Activated CD8-positive, alpha-beta T cell treated with anti-CD3 and anti-CD28 coated beads for 36 hours (primary cell): ENCODE measurements around the gene CWC15. TPM values are rescaled to one million over a fixed set of nuclear protein-coding genes. Genes with fewer than 3 reads are reported as not detected.

Experiments
- ATAC-seq: fragments of 200-7000 bp; cut with Tn5 transposase; one replicate; pipeline ENCODE4 v1.10.0; 2021; ENCODE audit warnings: mild to moderate bottlenecking, moderate library complexity
- CTCF ChIA-PET: fragments of 350-600 bp; sonication (Branson Sonifier 250); formaldehyde crosslinking; loops from one replicate; lab custom pipeline; 2021; ENCODE audit warnings: antibody characterized with exemption; lab: Charles Lee
- POLR2A ChIA-PET: fragments of 350-600 bp; sonication (Branson Sonifier 250); formaldehyde crosslinking; loops from one replicate; lab custom pipeline; 2021; ENCODE audit warnings: antibody characterized with exemption; lab: Charles Lee
- DNase-seq: peaks from one replicate; pipeline ENCODE4 v3.0.0-alpha.2; 2020
- H3K27ac Mint-ChIP-seq: one replicate; pipeline ENCODE4 v1.8.0; 2021; ENCODE audit warnings: mild to moderate bottlenecking, mixed read lengths
- H3K27me3 Mint-ChIP-seq: one replicate; pipeline ENCODE4 v1.8.0; 2021; ENCODE audit warnings: mixed read lengths
- H3K36me3 Mint-ChIP-seq: one replicate; pipeline ENCODE4 v1.8.0; 2021; ENCODE audit warnings: low read depth, mixed read lengths
- H3K4me1 Mint-ChIP-seq: one replicate; pipeline ENCODE4 v1.8.0; 2021; ENCODE audit warnings: low read depth, mixed read lengths
- H3K4me3 Mint-ChIP-seq: one replicate; pipeline ENCODE4 v1.8.0; 2021; ENCODE audit warnings: mild to moderate bottlenecking, moderate library complexity, mixed read lengths
- H3K9me3 Mint-ChIP-seq: one replicate; pipeline ENCODE4 v1.8.0; 2021; ENCODE audit warnings: mixed read lengths
- intact Hi-C: fragments of 100-400 bp; cut with micrococcal nuclease; formaldehyde crosslinking; loops from one replicate; pipeline ENCODE4 v1.10.0; 2022
- total RNA-seq, 2 experiments: library from RNA; stranded (reverse); gene quantifications; one replicate each; pipeline ENCODE4 v1.2.3, GENCODE V29; 2021
- TF ChIP-seq, protein P1 (sequence below): fragments of 200-600 bp; IDR thresholded peaks from one replicate; pipeline ENCODE4 v1.8.0; 2022; ENCODE audit warnings: antibody characterized with exemption, mild to moderate bottlenecking

Gene CWC15
- total RNA-seq, 2 experiments from 2014 or later = 72.5 to 76.4 TPM

GRCh38 chr11:95005642-95006041, 32.3 kb upstream of the CWC15 start:
- H3K9me3 Mint-ChIP-seq = no peaks in the 10 kb centered on the region
- H3K4me1 Mint-ChIP-seq = no peaks in the 10 kb centered on the region
- POLR2A ChIA-PET = no interaction called here
- TF ChIP-seq, protein P1, sequence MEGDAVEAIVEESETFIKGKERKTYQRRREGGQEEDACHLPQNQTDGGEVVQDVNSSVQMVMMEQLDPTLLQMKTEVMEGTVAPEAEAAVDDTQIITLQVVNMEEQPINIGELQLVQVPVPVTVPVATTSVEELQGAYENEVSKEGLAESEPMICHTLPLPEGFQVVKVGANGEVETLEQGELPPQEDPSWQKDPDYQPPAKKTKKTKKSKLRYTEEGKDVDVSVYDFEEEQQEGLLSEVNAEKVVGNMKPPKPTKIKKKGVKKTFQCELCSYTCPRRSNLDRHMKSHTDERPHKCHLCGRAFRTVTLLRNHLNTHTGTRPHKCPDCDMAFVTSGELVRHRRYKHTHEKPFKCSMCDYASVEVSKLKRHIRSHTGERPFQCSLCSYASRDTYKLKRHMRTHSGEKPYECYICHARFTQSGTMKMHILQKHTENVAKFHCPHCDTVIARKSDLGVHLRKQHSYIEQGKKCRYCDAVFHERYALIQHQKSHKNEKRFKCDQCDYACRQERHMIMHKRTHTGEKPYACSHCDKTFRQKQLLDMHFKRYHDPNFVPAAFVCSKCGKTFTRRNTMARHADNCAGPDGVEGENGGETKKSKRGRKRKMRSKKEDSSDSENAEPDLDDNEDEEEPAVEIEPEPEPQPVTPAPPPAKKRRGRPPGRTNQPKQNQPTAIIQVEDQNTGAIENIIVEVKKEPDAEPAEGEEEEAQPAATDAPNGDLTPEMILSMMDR = no peak
- no peak for DNase-seq
- H3K4me3 Mint-ChIP-seq = no peak overlapping the region
- no peaks in the 10 kb centered on the region for H3K36me3 Mint-ChIP-seq
- H3K27me3 Mint-ChIP-seq = peaks cover 2% of the 10 kb centered on the region
- CTCF ChIA-PET = interaction anchor here (1.2 kb wide), 1 partner anchor 170 kb away, joined by 4 read pairs; no protein-coding TSS in a partner anchor
- intact Hi-C loops = no loop called here
- no peak for ATAC-seq
- no peak overlapping the region for H3K27ac Mint-ChIP-seq

- H3K4me1 Mint-ChIP-seq = no peaks in the 10 kb centered on the region
- ChIA-PET CTCF (no interaction called here), POLR2A (no interaction called here)
- DNase-seq (no peak), ATAC-seq (no peak)
- no peaks in the 10 kb centered on the region for H3K9me3 Mint-ChIP-seq
- no peak overlapping the region for H3K27ac Mint-ChIP-seq
- H3K27me3 Mint-ChIP-seq = peaks cover 2% of the 10 kb centered on the region
- TF ChIP-seq, protein P1 = no peak
- intact Hi-C loops = no loop called here
- H3K36me3 Mint-ChIP-seq = no peaks in the 10 kb centered on the region
- no peak overlapping the region for H3K4me3 Mint-ChIP-seq
Measured at GRCh38 chr11:95003716-95004115, 30.4 kb upstream of the CWC15 start.

DNA sequence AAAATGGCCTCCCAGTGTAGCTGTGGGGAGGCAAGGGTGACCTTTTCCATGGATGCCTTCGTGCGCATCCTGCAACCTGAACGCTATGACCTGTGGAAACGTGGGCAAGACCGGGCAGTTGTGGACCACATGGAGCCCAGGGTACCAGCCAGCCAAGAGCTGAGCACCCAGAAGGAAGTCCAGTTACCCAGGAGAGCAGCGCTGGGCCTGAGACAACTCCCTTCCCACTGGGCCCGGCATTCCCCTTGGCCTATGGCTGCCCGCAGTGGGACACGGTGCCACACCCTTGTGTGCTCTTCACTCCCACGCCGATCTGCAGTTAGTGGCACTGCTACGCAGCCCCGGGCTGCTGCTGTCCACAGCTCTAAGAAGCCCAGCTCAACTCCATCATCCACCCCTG, 24.9 kb upstream of the CWC15 start:
- ChIA-PET CTCF (interaction anchor here (1.5 kb wide), 1 partner anchor 88 kb away, joined by 3 read pairs; no protein-coding TSS in a partner anchor), POLR2A (interaction anchor here (0.5 kb wide), 1 partner anchor 385 kb away, joined by 3 read pairs; no protein-coding TSS in a partner anchor)
- H3K4me1 Mint-ChIP-seq = no peaks in the 10 kb centered on the region
- intact Hi-C loops = no loop called here
- DNase-seq (no peak), ATAC-seq (no peak)
- H3K36me3 Mint-ChIP-seq = no peaks in the 10 kb centered on the region
- TF ChIP-seq, protein P1 = no peak
- H3K9me3 Mint-ChIP-seq = no peaks in the 10 kb centered on the region
- H3K27ac Mint-ChIP-seq = no peak overlapping the region
- H3K27me3 Mint-ChIP-seq = no peaks in the 10 kb centered on the region
- no peak overlapping the region for H3K4me3 Mint-ChIP-seq

DNA sequence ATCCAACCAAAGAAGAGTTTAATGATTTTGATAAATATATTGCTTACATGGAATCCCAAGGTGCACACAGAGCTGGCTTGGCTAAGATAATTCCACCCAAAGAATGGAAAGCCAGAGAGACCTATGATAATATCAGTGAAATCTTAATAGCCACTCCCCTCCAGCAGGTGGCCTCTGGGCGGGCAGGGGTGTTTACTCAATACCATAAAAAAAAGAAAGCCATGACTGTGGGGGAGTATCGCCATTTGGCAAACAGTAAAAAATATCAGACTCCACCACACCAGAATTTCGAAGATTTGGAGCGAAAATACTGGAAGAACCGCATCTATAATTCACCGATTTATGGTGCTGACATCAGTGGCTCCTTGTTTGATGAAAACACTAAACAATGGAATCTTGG, 24.1 kb upstream of the CWC15 start:
- POLR2A ChIA-PET = interaction anchor here (0.5 kb wide), 1 partner anchor 71 kb away, joined by 3 read pairs; no protein-coding TSS in a partner anchor
- no peak overlapping the region for H3K27ac Mint-ChIP-seq
- CTCF ChIA-PET = no interaction called here
- H3K4me3 Mint-ChIP-seq = no peak overlapping the region
- H3K4me1 Mint-ChIP-seq = no peaks in the 10 kb centered on the region
- TF ChIP-seq, protein P1 = no peak
- intact Hi-C loops = no loop called here
- H3K36me3 Mint-ChIP-seq = no peaks in the 10 kb centered on the region
- no peaks in the 10 kb centered on the region for H3K9me3 Mint-ChIP-seq
- DNase-seq (no peak), ATAC-seq (no peak)
- H3K27me3 Mint-ChIP-seq = no peaks in the 10 kb centered on the region

- no peak for ATAC-seq
- POLR2A ChIA-PET = no interaction called here
- Mint-ChIP-seq H3K4me1 (no peaks in the 10 kb centered on the region), H3K9me3 (no peaks in the 10 kb centered on the region), H3K27me3 (peaks cover 10% of the 10 kb centered on the region), H3K27ac (no peak overlapping the region), H3K4me3 (no peak overlapping the region), H3K36me3 (no peaks in the 10 kb centered on the region)
- TF ChIP-seq, protein P1 = no peak
- no peak for DNase-seq
- CTCF ChIA-PET = no interaction called here
- intact Hi-C loops = no loop called here
Measured at GRCh38 chr11:94993400-94993943, 20.1 kb upstream of the CWC15 start.
